ENCODE measurements around the gene ITIH3. TPM values are rescaled to one million over a fixed set of nuclear protein-coding genes. Genes with fewer than 3 reads are reported as not detected.

ITIH3 gene
- total and polyA plus RNA-seq, 9 donors = 0.23 to 14.2 (median 1.8) TPM

DNA sequence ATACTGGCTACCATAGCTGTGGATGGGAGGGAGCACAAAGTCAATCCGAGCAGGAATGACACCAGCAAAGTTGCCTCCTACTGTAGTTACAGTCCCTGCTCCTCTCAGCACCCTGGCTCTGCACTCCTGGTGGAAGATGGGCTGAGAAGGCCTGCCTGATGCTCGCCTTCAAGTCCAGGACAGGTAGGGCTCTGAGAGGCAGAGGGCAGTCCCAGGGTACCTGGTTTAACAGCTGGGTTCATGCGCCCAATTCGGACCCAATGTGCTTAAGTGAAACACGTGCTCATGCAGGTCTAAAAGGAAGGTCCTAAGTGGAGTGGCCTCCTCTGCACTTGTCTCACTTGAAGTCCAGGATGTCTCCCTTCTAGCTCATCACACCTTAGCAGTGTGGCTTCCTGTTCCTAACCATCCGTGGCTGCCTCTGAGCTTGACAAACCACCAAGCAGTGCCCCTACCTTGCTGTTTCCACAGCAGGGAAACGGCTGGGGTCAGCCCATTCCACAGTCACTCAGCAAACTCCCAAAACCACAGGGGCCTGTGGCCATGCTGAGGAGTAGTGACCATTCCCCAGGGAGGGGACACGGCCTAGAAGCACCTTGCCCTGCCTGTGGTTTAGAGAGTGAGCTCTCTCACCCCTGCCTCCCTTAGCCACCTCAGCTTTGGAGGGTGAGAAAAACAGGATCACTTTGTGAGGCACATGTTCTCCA, 44.1 kb downstream of the ITIH3 start:
- Histone ChIP-seq H3K9me3 (no peaks in the 10 kb centered on the region), H3K27ac (no peak overlapping the region), H3K4me3 (no peak overlapping the region), H3K4me1 (ENCODE audit: insufficient read depth) (peaks cover 7% of the 10 kb centered on the region), H3K27me3 (no peaks in the 10 kb centered on the region), H3K36me3 (no peaks in the 10 kb centered on the region)
- TF ChIP-seq CTCF (IDR thresholded peaks at IDR 0.05) = no peak
- no peak for TF ChIP-seq POLR2A (IDR thresholded peaks at IDR 0.05)
- no peak for TF ChIP-seq EP300 (IDR thresholded peaks at IDR 0.05)
- intact Hi-C loops (cut with DNase I) = no loop called here
- no peak for DNase-seq
- 87 to 91% (median 90%) methylated on average over 8 of the region's 8 CpGs for WGBS, 3 donors

DNA sequence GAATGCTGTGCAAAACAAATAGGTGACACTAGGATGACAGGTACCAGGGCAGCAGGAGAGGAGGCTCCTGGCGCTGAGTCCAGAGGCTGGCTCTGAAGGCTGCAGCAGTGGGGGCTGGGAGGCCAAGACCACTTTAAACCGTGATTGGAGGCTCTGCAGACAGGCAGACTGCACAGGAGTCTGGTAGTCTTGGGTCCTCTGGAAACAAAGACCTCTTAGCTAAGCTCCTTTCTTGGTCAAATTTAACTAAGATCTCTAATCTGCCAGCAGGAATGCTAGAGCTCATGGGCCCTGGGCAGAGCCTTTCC, 44.6 kb downstream of the ITIH3 start:
- 73 to 80% (median 74%) methylated on average over 2 of the region's 2 CpGs for WGBS, 3 donors
- DNase-seq = no peak
- H3K4me1 ChIP-seq (ENCODE audit: insufficient read depth) = peaks cover 7% of the 10 kb centered on the region
- intact Hi-C loops (cut with DNase I) = no loop called here
- H3K9me3 ChIP-seq = no peaks in the 10 kb centered on the region
- H3K27ac ChIP-seq = no peak overlapping the region
- no peaks in the 10 kb centered on the region for H3K27me3 ChIP-seq
- no peaks in the 10 kb centered on the region for H3K36me3 ChIP-seq
- TF ChIP-seq CTCF (IDR thresholded peaks at IDR 0.05) (no peak), POLR2A (IDR thresholded peaks at IDR 0.05) (no peak), EP300 (IDR thresholded peaks at IDR 0.05) (no peak)
- no peak overlapping the region for H3K4me3 ChIP-seq

GRCh38 chr3:52839892-52840545, 45.4 kb downstream of the ITIH3 start:
- Histone ChIP-seq H3K4me1 (ENCODE audit: insufficient read depth) (peaks cover 5% of the 10 kb centered on the region), H3K4me3 (no peak overlapping the region), H3K9me3 (no peaks in the 10 kb centered on the region), H3K27ac (no peak overlapping the region), H3K36me3 (no peaks in the 10 kb centered on the region), H3K27me3 (no peaks in the 10 kb centered on the region)
- 86 to 88% (median 88%) methylated on average over 23 of the region's 23 CpGs for WGBS, 3 donors
- TF ChIP-seq EP300 (IDR thresholded peaks at IDR 0.05) = no peak
- no peak for TF ChIP-seq POLR2A (IDR thresholded peaks at IDR 0.05)
- no peak for TF ChIP-seq CTCF (IDR thresholded peaks at IDR 0.05)
- intact Hi-C loops (cut with DNase I) = no loop called here
- no peak for DNase-seq

DNA sequence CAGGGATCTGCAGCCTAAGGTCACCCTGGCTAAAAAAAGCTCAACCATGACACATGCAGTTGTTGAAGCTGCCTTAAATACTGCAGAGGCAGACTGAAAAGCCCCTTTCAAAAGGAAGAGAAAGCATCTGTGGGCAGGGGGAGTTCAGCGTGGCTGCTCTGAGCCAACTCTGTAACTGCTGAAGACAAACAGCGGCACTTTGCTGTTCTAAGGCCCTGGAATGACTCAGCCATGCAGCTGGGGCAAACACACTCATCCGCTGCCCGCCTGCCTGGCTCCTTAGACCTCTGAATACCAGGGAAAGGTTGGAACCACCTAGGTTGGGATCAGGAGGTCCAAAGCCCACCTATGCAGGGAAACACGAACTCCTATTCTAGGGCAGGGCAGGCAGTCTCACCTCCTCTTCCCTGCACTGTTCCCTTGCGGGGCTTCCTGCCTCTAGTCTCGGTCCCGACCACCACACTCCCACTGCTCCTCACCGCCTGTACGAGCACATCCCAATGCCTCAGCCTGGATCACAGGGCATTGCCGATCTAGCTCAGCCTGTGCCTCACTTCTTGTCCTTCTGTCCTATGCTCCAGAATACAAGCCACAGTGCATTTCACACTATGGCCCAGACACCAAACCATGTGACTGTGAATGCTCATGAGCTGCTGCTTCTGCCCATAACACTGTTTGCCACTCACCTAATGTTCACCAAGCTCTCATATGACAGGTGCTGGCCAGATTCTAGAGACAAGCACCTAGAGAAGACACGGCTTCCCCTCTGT, 46.8 kb downstream of the ITIH3 start:
- WGBS, 3 donors = 92 to 94% (median 92%) methylated on average over 12 of the region's 12 CpGs
- no peak for TF ChIP-seq EP300 (IDR thresholded peaks at IDR 0.05)
- no peak for TF ChIP-seq POLR2A (IDR thresholded peaks at IDR 0.05)
- no peak for TF ChIP-seq CTCF (IDR thresholded peaks at IDR 0.05)
- Histone ChIP-seq H3K4me1 (ENCODE audit: insufficient read depth) (no peaks in the 10 kb centered on the region), H3K27me3 (no peaks in the 10 kb centered on the region), H3K4me3 (no peak overlapping the region), H3K36me3 (no peaks in the 10 kb centered on the region), H3K9me3 (no peaks in the 10 kb centered on the region), H3K27ac (no peak overlapping the region)
- no peak for DNase-seq
- intact Hi-C loops (cut with DNase I) = no loop called here

Data from ovary (tissue), 9 donors.